IPS DF 4.7 (cell line): ENCODE measurements around the gene FHOD1.

Experiments used
- DNase-seq: peaks from one replicate; pipeline ENCODE4 v3.0.0-alpha.2; 2013; ENCODE audit warnings: low spot score; ENCODE audit errors: extremely low read depth

The FHOD1 gene

DNA sequence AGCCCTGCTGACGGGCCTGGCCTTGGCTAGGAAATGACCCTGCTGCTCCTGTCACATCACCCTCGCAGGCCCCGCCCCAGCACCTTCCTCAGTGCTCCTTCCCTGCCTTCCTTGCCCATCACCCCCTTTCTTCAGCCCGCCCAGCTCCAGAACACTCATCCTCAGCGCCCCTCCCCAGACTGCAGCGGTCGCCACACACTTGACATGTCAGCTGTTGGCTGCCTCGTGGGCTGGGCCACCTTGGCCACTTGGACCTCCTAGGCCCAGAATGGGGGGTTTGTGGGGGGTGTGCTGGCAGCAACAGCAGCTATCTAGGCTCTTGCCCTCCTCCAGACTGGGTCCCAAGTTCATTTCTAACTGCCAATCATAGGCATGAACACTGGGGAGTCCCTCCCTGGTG lies 37.7 kb downstream of the FHOD1 start:
- DNase-seq, result no peak

DNA sequence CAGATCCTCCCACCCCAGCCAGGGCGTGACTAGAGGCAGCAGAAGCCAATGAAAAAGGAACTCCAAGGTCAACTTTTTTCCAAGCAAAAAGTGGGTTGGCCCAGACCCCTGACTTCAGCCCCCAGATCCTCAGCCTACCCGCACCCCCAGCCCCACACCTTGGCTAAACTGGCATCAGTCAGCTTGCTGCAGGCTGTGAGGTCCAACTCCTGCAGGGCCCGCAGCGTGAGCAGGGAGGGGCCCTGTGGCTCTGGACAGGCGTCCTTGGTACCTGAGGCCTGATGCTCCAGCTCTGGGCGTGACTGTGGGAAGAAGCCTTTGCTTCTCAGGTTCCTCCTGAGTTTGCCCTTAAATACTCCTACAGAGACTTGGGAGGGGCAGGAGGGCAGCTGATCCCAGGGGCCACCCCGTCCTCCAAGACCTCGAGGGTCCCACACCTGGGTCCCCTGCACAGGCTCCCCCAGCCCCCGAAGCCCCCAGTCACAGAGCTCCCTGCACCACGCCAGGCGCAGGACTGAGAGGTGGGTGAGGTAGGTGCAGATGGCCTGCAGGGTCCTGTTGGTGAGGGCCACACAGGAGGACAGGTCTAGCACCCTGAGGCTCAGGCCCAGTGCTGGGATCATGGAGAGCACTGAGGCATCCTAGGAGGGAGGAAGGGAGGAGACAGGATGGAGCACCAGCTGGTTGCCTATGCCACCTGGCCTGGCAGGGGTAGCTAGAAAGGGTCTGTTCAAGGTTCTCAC lies 39.0 kb downstream of the FHOD1 start:
- DNase-seq, result no peak

DNA sequence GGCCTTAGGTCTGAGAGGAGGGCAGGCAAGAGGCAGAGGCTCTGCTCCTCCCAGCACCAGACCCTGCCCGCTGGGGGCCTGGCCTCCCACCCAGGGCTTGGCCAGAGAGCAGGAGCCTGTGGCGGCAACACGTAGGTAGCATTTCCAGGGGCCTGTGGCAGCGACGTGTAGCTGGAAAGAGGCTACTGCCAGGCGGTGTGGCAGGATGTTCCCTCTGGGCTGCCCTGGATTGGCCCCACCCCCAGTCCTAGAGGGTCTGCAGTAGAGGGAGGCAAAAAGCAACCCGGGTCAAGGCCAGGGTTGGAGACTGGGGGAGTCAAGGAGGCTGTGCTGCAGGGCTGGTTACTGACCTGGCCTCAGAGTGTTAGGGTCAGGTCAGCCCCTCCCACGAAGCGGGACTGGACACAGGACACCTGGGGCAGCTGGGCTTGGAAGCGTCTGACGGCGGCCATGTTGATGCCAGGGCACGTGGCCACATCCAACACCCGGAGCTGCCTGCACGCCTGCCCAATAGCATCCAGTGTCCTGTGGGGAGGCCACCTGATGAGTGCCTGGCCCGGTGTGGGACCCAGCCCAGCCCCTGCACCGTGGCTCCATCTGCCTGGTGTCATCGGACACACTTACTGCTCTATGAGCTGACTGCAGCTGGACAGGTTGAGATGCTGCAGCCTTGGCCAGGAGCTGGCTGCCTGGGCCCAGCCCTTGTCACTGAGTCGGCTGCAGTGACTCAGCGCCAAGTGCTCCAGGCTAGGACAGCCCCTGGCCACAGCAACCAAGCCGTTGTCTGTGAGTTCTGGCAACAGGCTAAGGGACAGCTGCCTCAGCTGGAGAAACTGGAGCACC lies 39.8 kb downstream of the FHOD1 start:
- no peak for DNase-seq

DNA sequence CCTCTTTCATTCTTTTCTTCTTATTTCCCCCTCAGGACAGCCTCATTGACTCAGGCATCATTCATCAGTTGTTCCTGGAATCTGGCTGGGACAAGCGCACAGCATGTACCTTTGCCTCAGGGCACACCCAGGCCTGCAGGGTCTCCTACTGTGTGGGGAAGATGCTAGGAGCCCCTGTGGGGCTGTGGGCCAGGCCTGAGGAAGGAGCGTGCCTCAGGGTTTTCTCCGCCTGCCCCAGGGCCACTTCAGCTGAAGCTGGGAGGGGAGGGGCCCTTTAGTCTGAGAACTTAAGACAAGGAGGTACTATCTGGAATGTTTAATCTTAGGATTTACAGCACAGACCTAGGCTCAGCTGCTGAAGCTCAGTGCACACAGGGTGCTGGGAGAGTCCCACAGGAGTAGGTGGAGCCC lies 40.4 kb downstream of the FHOD1 start:
- no peak for DNase-seq

DNA sequence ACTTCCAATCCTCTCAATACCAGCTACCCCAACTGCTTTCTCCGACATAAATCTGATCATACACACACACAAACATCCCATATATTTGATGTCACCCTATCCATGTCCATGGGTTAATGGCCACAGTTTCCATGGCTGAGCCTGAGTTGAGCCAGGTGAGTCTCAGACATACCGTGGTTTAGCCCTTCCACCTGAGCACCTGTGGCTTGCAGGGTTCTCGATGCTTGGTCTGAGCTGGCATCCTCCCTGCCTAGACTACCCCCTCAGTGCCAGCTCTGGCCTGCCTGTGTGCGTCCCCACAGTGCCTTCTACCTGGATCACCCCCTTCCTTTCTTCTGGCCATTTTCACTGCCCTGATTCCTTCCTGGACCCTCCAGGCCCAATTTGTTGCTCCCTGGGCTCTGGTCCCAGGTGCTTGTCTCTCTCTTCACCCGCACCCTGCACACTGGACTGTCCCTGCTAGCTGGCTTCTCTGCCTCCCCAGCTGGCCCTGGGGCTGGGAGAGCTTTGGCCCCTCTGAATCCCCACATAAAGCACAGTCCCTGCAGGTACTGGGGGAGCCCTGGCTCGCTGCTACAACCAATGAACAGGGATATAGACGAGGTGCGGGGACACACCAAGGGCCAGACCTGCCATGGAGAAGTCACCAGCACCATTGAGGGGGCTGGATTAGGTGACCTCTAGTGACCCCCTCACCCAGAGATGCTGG lies 41.0 kb downstream of the FHOD1 start:
- DNase-seq, result no peak

DNA sequence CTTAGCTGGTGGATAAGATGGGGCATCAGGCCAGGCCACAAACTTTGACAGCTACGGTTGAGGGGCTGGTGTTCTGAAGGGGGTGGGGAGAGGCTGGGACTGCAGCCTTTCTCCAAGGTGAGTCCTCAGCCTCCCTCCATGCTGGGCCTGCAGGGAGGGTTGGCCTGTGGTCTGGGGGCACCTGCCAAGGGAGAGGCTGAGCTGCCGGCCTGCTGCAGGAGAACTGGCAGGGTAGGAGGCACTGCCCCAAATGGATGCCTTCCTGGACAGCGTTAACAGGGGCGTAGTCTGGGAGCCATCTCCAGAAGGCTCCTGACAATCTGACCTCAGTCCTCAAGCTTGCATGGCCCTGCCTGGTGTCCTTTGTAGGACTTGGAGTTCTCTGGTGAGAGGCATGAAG lies 43.2 kb downstream of the FHOD1 start:
- no peak for DNase-seq

DNA sequence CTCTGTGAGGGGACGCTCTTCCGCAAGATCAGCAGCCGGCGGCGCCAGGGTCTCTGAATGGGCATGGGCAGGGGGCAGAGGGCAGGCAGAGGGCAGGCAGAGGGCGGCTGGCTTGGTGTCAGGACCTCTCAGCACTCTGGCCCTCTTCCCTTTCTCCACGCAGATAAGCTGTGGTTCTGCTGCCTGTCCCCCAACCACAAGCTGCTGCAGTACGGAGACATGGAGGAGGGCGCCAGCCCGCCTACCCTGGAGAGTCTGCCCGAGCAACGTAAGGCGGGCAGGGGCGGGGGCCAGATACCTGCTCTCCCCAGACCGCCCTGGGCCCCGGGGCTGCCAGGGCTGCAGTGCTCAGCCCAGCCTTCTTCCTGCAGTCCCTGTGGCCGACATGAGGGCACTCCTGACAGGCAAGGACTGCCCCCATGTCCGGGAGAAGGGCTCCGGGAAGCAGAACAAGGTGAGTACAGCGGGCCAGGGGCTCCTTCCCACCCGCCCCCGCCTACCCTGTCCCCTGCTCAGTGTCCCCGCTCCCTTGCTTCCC lies 44.3 kb downstream of the FHOD1 start:
- no peak for DNase-seq

DNA sequence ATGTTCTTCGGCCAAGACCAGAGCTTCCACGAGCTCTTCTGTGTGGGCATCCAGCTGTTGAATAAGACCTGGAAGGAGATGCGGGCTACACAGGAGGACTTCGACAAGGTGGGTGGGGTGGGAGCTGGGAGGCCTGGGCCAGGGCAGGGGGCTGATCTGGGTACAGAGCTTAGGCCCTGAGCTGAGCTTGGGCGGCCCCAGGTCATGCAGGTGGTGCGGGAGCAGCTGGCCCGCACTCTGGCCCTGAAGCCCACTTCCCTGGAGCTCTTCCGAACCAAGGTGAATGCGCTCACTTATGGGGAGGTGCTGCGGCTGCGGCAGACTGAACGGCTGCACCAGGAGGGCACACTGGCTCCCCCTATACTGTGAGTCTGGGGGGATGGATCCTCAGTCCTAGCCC lies 44.9 kb downstream of the FHOD1 start:
- DNase-seq, result no peak

DNA sequence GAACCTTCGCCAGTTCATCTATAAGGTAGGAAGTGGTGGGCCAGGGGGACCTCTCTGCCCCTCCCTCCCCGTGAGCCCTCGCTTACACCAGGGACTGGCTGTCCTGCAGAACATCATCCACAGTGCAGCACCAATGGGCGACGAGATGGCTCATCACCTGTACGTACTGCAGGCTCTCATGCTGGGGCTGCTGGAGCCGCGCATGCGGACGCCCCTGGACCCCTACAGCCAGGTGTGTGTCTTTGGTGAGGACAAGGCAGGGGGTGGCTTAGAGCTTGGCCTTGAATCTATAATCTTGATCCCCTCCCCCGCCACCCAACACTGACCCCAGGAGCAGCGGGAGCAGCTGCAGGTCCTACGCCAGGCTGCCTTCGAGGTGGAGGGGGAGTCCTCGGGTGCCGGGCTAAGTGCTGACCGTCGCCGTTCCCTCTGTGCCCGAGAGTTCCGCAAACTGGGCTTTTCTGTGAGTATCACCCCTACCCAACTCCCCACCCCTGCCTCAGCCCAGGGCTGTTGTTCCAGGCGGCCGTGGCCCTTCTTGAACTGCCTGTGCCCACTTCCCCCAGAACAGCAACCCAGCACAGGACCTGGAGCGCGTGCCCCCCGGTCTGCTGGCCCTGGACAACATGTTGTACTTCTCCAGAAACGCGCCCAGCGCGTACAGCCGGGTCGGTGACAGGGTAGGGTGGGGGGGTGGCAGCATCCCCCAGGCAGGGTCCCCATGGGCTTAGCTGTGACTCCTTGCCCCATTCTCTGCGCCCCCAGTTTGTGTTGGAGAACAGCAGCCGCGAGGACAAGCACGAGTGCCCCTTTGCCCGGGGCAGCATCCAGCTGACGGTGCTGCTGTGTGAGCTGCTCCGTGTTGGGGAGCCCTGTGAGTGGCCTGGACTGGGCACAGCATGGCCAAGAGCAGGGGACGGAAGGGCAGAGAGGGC lies 45.6 kb downstream of the FHOD1 start:
- DNase-seq, result no peak

DNA sequence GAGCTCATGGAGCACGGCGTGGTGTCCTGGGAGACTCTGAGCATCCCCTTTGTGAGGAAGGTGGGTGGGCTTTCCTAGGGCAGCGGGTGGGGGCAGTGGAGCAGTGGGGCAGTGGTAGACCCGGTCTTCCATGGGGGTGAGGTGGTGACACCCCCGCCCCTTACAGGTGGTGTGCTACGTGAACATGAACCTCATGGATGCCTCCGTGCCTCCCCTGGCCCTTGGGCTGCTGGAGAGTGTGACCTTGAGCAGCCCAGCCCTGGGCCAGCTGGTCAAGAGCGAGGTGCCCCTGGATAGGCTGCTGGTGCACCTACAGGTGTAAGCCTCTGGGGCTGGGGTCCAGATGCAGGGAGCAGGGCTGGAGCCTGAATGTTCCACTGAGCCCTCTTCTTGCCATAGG lies 46.8 kb downstream of the FHOD1 start:
- DNase-seq, result no peak

DNA sequence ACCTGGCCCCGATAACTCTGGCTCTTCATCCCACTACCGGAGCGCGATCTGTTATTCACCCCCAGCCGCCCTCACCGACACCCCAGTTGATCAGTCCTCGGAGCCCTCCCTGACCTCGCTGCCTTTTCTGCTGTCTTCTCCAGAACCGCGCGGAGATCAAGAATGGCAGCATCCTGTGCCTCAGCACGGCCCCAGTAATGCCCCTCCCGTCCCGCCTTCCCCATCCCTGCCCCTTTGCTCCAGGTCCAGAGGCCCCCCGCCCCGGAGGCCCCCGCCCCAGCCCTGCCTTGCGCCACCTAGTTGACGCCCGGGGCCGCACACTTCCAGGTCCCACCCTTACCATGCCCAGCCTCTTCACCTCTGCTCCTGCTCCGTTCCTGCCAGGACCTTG lies 47.5 kb downstream of the FHOD1 start:
- no peak for DNase-seq

DNA sequence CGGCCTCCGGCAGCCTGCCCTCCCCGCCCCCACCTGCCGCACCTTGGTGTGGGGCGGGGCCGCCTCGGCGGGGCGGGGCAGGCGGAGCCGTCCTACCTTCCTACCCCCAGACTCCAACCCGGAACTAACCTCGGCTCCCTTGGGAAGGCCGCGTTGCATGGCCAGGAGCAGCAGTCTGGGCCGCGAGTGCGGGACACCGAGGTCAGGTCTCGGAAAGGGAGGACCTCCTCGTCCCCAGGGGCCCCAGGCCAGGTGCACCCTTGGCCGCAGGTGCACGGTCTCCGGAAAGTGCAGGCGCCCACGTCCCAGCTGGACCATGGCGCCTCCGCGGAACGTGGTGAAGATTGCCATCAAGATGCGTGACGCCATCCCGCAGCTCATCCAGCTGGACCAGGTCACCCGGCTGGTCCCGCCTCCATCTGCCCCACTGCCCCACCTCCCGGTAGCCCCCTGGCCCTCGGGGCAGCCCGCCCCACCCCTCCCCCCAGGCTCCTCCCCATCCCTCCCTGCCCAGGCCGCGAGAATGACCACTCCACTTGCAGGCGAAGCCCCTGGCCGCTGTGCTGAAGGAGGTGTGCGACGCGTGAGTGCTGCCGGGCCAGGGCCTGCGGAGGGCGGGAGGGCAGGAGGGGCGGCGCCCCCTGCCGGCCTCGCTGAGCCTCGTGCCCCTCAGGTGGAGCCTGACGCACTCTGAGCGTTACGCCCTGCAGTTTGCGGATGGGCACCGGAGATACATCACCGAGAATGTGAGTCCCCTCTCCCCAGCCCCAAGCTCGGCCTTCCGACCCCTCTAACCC lies 48.1 kb downstream of the FHOD1 start, which contains the start of gene ELMO3:
Gene ELMO3, plus strand, starts transcription at position 121 of the 797 bp plus-strand sequence. Its CDS starts 196 bp downstream, at position 317.
- no peak for DNase-seq

DNA sequence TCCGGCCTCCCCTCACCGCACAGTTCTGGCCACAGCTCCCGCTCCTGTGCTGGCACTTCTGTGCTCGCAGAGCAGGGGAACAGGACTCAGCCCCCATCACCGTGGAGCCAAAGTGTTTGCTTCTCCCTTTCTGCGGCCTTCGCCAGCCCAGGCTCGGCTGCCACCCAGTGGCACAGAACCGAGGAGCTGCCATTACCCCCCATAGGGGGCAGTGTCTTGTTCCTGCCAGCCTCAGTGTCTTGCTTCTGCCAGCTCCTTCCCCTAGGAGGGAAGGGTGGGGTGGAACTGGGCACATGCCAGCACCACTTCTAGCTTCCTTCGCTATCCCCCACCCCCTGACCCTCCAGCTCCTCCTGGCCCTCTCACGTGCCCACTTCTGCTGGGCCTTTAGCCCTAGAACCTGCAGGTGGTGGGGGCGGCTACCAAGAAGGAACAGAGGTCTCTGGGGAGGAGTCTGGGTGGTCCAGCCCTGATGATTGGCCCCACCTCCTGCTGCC lies 49.0 kb downstream of the FHOD1 start:
- no peak for DNase-seq

DNA sequence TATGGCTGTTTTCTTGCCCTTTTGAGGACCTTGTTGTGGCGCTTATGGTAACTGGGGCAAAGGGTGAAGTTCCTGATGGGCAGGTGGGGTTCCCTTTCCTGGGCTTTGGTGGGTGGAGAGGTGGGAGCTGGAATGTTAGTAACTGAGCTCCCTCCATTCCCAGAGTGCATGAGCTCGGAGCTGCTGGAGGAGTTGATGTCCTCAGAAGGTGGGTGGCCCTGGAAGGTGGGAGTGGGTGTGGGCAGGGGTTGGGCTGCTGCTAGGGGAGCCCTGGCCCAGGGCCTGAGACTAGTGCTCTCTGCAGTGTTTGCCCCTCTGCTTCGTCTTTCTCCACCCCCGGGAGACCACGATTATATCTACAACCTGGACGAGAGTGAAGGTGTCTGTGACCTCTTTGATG lies 49.6 kb downstream of the FHOD1 start:
- DNase-seq, result no peak

DNA sequence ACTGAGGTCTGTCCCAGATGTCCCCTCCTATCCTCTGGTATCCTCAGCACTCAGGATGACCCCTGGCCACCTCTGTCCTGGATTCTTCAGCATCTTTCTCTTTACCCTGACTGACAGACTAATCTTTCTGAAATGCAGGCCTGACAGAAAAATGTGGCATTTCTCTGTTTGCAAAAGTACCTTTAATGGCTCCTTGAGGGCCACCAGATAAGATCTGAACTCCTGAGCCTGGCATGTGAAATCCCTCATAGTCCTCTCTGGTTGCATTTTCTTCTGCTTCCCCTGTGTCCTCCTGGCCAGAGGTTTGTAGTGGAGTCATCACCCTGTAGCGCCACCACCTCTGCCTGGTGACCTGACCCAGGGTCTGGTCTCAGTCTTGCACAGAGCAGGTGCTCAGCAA lies 50.4 kb downstream of the FHOD1 start:
- DNase-seq, result no peak

DNA sequence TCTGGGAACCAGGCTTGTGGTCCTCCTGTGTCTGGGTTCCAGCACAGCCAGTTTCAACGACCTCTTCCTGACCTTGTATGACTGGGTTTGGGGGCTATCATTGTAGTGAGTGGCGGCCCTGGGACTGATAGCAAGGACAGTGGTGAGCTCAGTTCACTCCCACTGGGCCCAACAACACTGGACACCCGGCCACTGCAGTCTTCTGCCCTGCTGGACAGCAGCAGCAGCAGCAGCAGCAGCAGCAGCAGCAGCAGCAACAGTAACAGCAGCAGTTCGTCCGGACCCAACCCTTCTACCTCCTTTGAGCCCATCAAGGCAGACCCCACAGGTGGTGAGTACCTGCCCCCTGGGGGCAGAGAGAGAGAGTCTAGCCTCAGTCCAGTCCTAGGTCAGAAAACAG lies 51.6 kb downstream of the FHOD1 start:
- DNase-seq, result no peak

DNA sequence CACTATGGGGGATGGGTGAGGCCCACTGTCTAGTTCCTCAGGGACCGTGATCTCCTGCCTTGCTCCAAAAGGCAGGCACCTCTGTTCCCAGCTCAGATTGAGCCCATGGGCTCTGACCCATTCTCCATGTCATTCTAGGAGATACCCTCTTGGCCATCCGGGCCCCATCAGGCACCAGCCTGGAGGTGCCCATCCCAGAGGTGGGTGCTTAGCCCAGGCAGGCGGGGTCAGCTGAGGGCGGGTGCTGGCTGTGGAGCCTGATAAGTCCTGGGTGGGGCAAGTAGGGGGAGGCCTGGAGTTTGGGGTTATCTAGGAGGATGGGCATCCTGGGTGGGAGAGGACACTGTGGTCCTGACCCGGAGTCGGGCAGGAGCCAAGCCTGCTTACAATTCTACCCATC lies 53.0 kb downstream of the FHOD1 start:
- no peak for DNase-seq

DNA sequence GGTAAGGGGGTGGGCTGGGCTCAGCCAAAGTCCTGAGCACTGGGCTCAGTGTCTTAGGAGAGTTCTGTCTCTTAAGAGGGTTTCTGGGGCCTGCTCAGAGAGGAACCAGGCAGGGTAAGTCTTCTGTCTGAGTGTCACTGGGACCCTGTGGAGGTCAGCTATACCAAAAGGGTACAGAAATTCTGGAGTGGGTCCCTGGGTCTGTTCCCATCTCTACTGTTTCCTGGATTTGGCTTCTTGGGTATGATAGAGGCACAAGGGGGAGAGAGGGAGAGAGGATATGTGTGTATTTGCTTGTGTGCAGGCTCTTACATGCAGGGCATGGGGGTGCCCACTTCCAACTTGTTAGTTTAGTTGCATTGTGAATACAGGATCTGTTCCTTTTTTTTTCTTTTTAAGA lies 53.7 kb downstream of the FHOD1 start:
- DNase-seq, result no peak

DNA sequence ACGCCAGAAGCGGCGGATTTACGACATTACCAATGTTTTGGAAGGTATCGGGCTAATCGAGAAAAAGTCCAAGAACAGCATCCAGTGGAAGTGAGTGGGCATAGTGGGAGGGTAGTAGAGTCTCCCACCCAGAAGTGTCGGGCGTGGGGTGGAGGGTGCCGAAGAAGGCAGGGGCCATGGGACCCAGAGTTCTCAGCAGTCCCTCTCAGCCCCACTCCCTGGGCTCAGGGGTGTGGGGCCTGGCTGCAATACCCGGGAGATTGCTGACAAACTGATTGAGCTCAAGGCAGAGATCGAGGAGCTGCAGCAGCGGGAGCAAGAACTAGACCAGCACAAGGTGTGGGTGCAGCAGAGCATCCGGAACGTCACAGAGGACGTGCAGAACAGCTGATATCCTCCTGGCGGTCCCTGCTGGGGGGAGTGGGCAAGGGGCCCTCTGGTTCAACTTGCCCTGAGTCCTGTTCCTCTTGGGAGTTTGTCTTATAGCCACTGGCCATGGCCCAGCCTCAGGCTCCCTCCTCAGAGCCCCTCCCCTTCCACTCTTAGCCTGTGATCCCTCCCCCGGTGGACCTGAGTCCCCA lies 54.4 kb downstream of the FHOD1 start:
- DNase-seq, result no peak
